Nephron progenitor cell (in vitro differentiated cells): Measurements from ENCODE around the gene ZDHHC4.

Experiments
- DNase-seq: peaks from one replicate; pipeline ENCODE4 v3.0.0; 2021
- H3K27ac Mint-ChIP-seq: 2 replicates; pipeline ENCODE4 v1.8.0; 2021; ENCODE audit warnings: mild to moderate bottlenecking, moderate library complexity, mixed read lengths
- H3K27me3 Mint-ChIP-seq: 2 replicates; pipeline ENCODE4 v1.8.0; 2021; ENCODE audit warnings: mild to moderate bottlenecking, low read depth, mixed read lengths; ENCODE audit not compliant: poor library complexity
- H3K36me3 Mint-ChIP-seq: 2 replicates; pipeline ENCODE4 v1.8.0; 2021; ENCODE audit warnings: low read depth, mixed read lengths
- H3K4me1 Mint-ChIP-seq: 2 replicates; pipeline ENCODE4 v1.8.0; 2021; ENCODE audit warnings: mixed read lengths
- H3K4me3 Mint-ChIP-seq: 2 replicates; pipeline ENCODE4 v1.8.0; 2021; ENCODE audit warnings: mild to moderate bottlenecking, moderate library complexity, mixed read lengths
- H3K9me3 Mint-ChIP-seq: 2 replicates; pipeline ENCODE4 v1.8.0; 2021; ENCODE audit warnings: mild to moderate bottlenecking, moderate library complexity, mixed read lengths
- CTCF ChIP-seq: fragments of 200-600 bp; sonication (generic); IDR thresholded peaks from 2 replicates; pipeline ENCODE4 v1.5.0; 2021; ENCODE audit warnings: antibody characterized with exemption

ZDHHC4 gene

GRCh38 chr7:6532516-6532915 is 44.7 kb upstream of the ZDHHC4 start:
- Mint-ChIP-seq H3K27me3 (peaks cover 90% of the 10 kb centered on the region), H3K27ac (no peak overlapping the region), H3K36me3 (no peaks in the 10 kb centered on the region), H3K4me1 (peaks cover 17% of the 10 kb centered on the region), H3K9me3 (no peaks in the 10 kb centered on the region), H3K4me3 (no peak overlapping the region)
- no peak for DNase-seq
- TF ChIP-seq CTCF = no peak

- TF ChIP-seq CTCF = no peak
- no peaks in the 10 kb centered on the region for H3K36me3 Mint-ChIP-seq
- no peaks in the 10 kb centered on the region for H3K9me3 Mint-ChIP-seq
- H3K4me1 Mint-ChIP-seq = peaks cover 17% of the 10 kb centered on the region
- peaks cover 90% of the 10 kb centered on the region for H3K27me3 Mint-ChIP-seq
- H3K27ac Mint-ChIP-seq = no peak overlapping the region
- H3K4me3 Mint-ChIP-seq = no peak overlapping the region
- DNase-seq = no peak
Observed at GRCh38 chr7:6533893-6534495, 43.3 kb upstream of the ZDHHC4 start.

GRCh38 chr7:6536262-6537260 is 40.7 kb upstream of the ZDHHC4 start:
- Mint-ChIP-seq H3K4me3 (peak overlapping the region; percentile 76), H3K27me3 (peaks cover 74% of the 10 kb centered on the region), H3K27ac (no peak overlapping the region), H3K36me3 (no peaks in the 10 kb centered on the region), H3K9me3 (no peaks in the 10 kb centered on the region), H3K4me1 (peaks cover 6% of the 10 kb centered on the region)
- DNase-seq = peak; percentile 72
- TF ChIP-seq CTCF = no peak

- no peak for TF ChIP-seq CTCF
- H3K9me3 Mint-ChIP-seq = no peaks in the 10 kb centered on the region
- H3K27me3 Mint-ChIP-seq = peaks cover 37% of the 10 kb centered on the region
- H3K36me3 Mint-ChIP-seq = no peaks in the 10 kb centered on the region
- H3K4me3 Mint-ChIP-seq = no peak overlapping the region
- DNase-seq = no peak
- H3K27ac Mint-ChIP-seq = no peak overlapping the region
- H3K4me1 Mint-ChIP-seq = no peaks in the 10 kb centered on the region
Observed at GRCh38 chr7:6542368-6542767, 34.9 kb upstream of the ZDHHC4 start.

GRCh38 chr7:6545398-6546126 is 31.7 kb upstream of the ZDHHC4 start:
- no peak for DNase-seq
- no peak for TF ChIP-seq CTCF
- Mint-ChIP-seq H3K9me3 (no peaks in the 10 kb centered on the region), H3K27ac (no peak overlapping the region), H3K4me3 (no peak overlapping the region), H3K4me1 (no peaks in the 10 kb centered on the region), H3K36me3 (no peaks in the 10 kb centered on the region), H3K27me3 (peaks cover 18% of the 10 kb centered on the region)
